WTC11 (cell line): ENCODE results near the gene MAP4K4. TPM values are rescaled to one million over a fixed set of nuclear protein-coding genes. Genes with fewer than 3 reads are reported as not detected.
A peak's percentile ranks its signal among the peaks of the same experiment; 100 is the strongest.

Source experiments
- ATAC-seq: fragments of 200-7000 bp; cut with Tn5 transposase; 2 replicates; pipeline ENCODE4 v1.10.0; 2021; ENCODE audit warnings: mild to moderate bottlenecking, moderate library complexity
- CTCF ChIA-PET: fragments of 300-600 bp; sonication (Branson Sonifier 250); formaldehyde crosslinking; loops from one replicate; lab custom pipeline; 2021; ENCODE audit warnings: antibody characterized with exemption; lab: Charles Lee
- POLR2A ChIA-PET: fragments of 350-600 bp; sonication (Branson Sonifier 250); formaldehyde crosslinking; loops from one replicate; lab custom pipeline; 2021; ENCODE audit warnings: antibody characterized with exemption; lab: Charles Lee
- DNase-seq: peaks from one replicate; pipeline ENCODE4 v3.0.0; 2021; ENCODE audit warnings: low spot score
- H3K27ac Mint-ChIP-seq: 2 replicates; pipeline ENCODE4 v1.8.0; 2021; ENCODE audit warnings: mixed read lengths
- H3K27me3 Mint-ChIP-seq: 2 replicates; pipeline ENCODE4 v1.8.0; 2021; ENCODE audit warnings: low read depth, mild to moderate bottlenecking, moderate library complexity, mixed read lengths
- H3K36me3 Mint-ChIP-seq: 2 replicates; pipeline ENCODE4 v1.8.0; 2021; ENCODE audit warnings: mixed read lengths
- H3K4me1 Mint-ChIP-seq: 2 replicates; pipeline ENCODE4 v1.8.0; 2022; ENCODE audit warnings: mixed read lengths
- H3K4me3 Mint-ChIP-seq: 2 replicates; pipeline ENCODE4 v1.8.0; 2021; ENCODE audit warnings: mild to moderate bottlenecking, moderate library complexity, mixed read lengths
- H3K9me3 Mint-ChIP-seq: 2 replicates; pipeline ENCODE4 v1.8.0; 2021; ENCODE audit warnings: mixed read lengths
- ATF6 ChIP-seq: sonication (generic); formaldehyde crosslinking; IDR thresholded peaks from 2 replicates; pipeline ENCODE4 v1.8.1; 2023; ENCODE audit warnings: mild to moderate bottlenecking, missing genetic modification reagents
- EMX1 ChIP-seq: fragments of 250-450 bp; sonication (Bioruptor Pico); IDR thresholded peaks from 2 replicates; pipeline ENCODE4 v1.8.0; 2021; ENCODE audit warnings: mild to moderate bottlenecking
- ESRRA ChIP-seq: sonication (generic); formaldehyde crosslinking; IDR thresholded peaks from 2 replicates; pipeline ENCODE4 v1.8.1; 2022; ENCODE audit warnings: mild to moderate bottlenecking, missing genetic modification reagents, borderline replicate concordance
- FOXP4 ChIP-seq: sonication (generic); formaldehyde crosslinking; IDR thresholded peaks from 2 replicates; pipeline ENCODE4 v1.8.0; 2022; ENCODE audit warnings: mild to moderate bottlenecking, missing genetic modification reagents
- IRF1 ChIP-seq: sonication (generic); formaldehyde crosslinking; IDR thresholded peaks from 2 replicates; pipeline ENCODE4 v1.8.0; 2023; ENCODE audit warnings: missing genetic modification reagents
- NFYB ChIP-seq: sonication (generic); formaldehyde crosslinking; conservative IDR thresholded peaks from 2 replicates; pipeline ENCODE4 v1.8.0; 2022; ENCODE audit warnings: low read depth, missing genetic modification reagents
- OVOL2 ChIP-seq: fragments of 250-450 bp; sonication (Bioruptor Pico); IDR thresholded peaks from 2 replicates; pipeline ENCODE4 v1.9.0; 2021; ENCODE audit warnings: mild to moderate bottlenecking, borderline replicate concordance
- PRRX2 ChIP-seq: fragments of 250-450 bp; sonication (Bioruptor Pico); IDR thresholded peaks from 2 replicates; pipeline ENCODE4 v1.8.0; 2021; ENCODE audit warnings: mild to moderate bottlenecking
- RELA ChIP-seq: sonication (generic); formaldehyde crosslinking; IDR thresholded peaks from 2 replicates; pipeline ENCODE4 v1.8.1; 2022; ENCODE audit warnings: missing genetic modification reagents, mild to moderate bottlenecking, borderline replicate concordance
- SMAD3 ChIP-seq: sonication (generic); formaldehyde crosslinking; IDR thresholded peaks from 2 replicates; pipeline ENCODE4 v1.8.0; 2022; ENCODE audit warnings: missing genetic modification reagents, mild to moderate bottlenecking, borderline replicate concordance
- SP1 ChIP-seq: sonication (generic); formaldehyde crosslinking; conservative IDR thresholded peaks from 2 replicates; pipeline ENCODE4 v1.8.1; 2022; ENCODE audit warnings: missing genetic modification reagents
- STAT6 ChIP-seq: sonication (generic); formaldehyde crosslinking; conservative IDR thresholded peaks from 2 replicates; pipeline ENCODE4 v1.8.1; 2023; ENCODE audit warnings: mild to moderate bottlenecking, low read depth, missing genetic modification reagents, moderate library complexity
- TEAD1 ChIP-seq: sonication (generic); formaldehyde crosslinking; IDR thresholded peaks from 2 replicates; pipeline ENCODE4 v1.8.0; 2022; ENCODE audit warnings: mild to moderate bottlenecking, missing genetic modification reagents
- TEAD4 ChIP-seq: sonication (generic); formaldehyde crosslinking; IDR thresholded peaks from 2 replicates; pipeline ENCODE4 v1.8.0; 2022; ENCODE audit warnings: mild to moderate bottlenecking, missing genetic modification reagents
- TP53 ChIP-seq: sonication (generic); formaldehyde crosslinking; IDR thresholded peaks from 2 replicates; pipeline ENCODE4 v1.8.1; 2023; ENCODE audit warnings: mild to moderate bottlenecking, missing genetic modification reagents
- USF2 ChIP-seq: sonication (generic); formaldehyde crosslinking; IDR thresholded peaks from 2 replicates; pipeline ENCODE4 v1.8.1; 2023; ENCODE audit warnings: mild to moderate bottlenecking, missing genetic modification reagents, moderate library complexity
- ZBTB43 ChIP-seq: sonication (generic); formaldehyde crosslinking; IDR thresholded peaks from 2 replicates; pipeline ENCODE4 v1.8.1; 2023; ENCODE audit warnings: mild to moderate bottlenecking, missing genetic modification reagents
- ZMAT4 ChIP-seq: fragments of 250-450 bp; sonication (Bioruptor Pico); IDR thresholded peaks from 2 replicates; pipeline ENCODE4 v1.9.0; 2021; ENCODE audit warnings: mild to moderate bottlenecking
- ZNF121 ChIP-seq: sonication (generic); formaldehyde crosslinking; IDR thresholded peaks from 2 replicates; pipeline ENCODE4 v1.8.0; 2023; ENCODE audit warnings: missing genetic modification reagents
- ZNF317 ChIP-seq: sonication (generic); formaldehyde crosslinking; IDR thresholded peaks from 2 replicates; pipeline ENCODE4 v1.8.1; 2023; ENCODE audit warnings: low read depth, mild to moderate bottlenecking, moderate library complexity, missing genetic modification reagents, borderline replicate concordance
- ZNF423 ChIP-seq: fragments of 250-450 bp; sonication (Bioruptor Pico); IDR thresholded peaks from 2 replicates; pipeline ENCODE4 v2.1.2; 2022; ENCODE audit warnings: mild to moderate bottlenecking, moderate library complexity
- ZNF512 ChIP-seq: sonication (generic); formaldehyde crosslinking; IDR thresholded peaks from 2 replicates; pipeline ENCODE4 v1.8.1; 2022; ENCODE audit warnings: missing genetic modification reagents, borderline replicate concordance
- ZNF671 ChIP-seq: fragments of 250-450 bp; sonication (Bioruptor Pico); IDR thresholded peaks from 2 replicates; pipeline ENCODE4 v1.8.0; 2021; ENCODE audit warnings: mild to moderate bottlenecking
- total RNA-seq: library from RNA; stranded (reverse); gene quantifications from 3 replicates; pipeline ENCODE4 v1.2.3, GENCODE V29; 2021

Gene MAP4K4
- total RNA-seq, 1 experiment from 2014 or later, result 112 TPM

GRCh38 chr2:101893681-101894381 lies 196.3 kb downstream of the MAP4K4 start (continued):
- peak; percentile 69; the same call in 1 of the 2 replicates for TF ChIP-seq TEAD1 (CRISPR knock-in tag)
- TF ChIP-seq OVOL2 (CRISPR knock-in tag), result no peak
- no peak for TF ChIP-seq ZNF671 (CRISPR knock-in tag)
- peak; percentile 91 for TF ChIP-seq ZNF423 (CRISPR knock-in tag)
- no peak for TF ChIP-seq SMAD3 (CRISPR knock-in tag)
- TF ChIP-seq SP1 (CRISPR knock-in tag), result peak; percentile 48; the same call in 1 of the 2 replicates
- TF ChIP-seq FOXP4 (CRISPR knock-in tag), result peak; percentile 34; the same call in 1 of the 2 replicates
- no peak for TF ChIP-seq ZNF121 (CRISPR knock-in tag)
- peak; percentile 62; the same call in 1 of the 2 replicates for TF ChIP-seq ZBTB43 (CRISPR knock-in tag)

GRCh38 chr2:101895039-101895438 lies 197.5 kb downstream of the MAP4K4 start:
- Mint-ChIP-seq H3K27me3 (no peaks in the 10 kb centered on the region), H3K36me3 (peaks cover 28% of the 10 kb centered on the region), H3K4me1 (peaks cover 50% of the 10 kb centered on the region), H3K4me3 (no peak overlapping the region), H3K27ac (peak overlapping the region; percentile 85), H3K9me3 (no peaks in the 10 kb centered on the region)
- CTCF ChIA-PET, result interaction anchor here (1.7 to 2.2 kb wide), 3 partner anchors 11 to 125 kb away, joined by 6 to 7 read pairs (median 6); no protein-coding TSS in a partner anchor
- ATAC-seq (no peak), DNase-seq (no peak)
- POLR2A ChIA-PET, result no interaction called here
- no peak for TF ChIP-seq USF2
- TF ChIP-seq PRRX2, result no peak
- no peak for TF ChIP-seq ATF6 (CRISPR knock-in tag)
- no peak for TF ChIP-seq ZNF423 (CRISPR knock-in tag)
- no peak for TF ChIP-seq TEAD4 (CRISPR knock-in tag)
- no peak for TF ChIP-seq RELA (CRISPR knock-in tag)
- no peak for TF ChIP-seq ZNF512 (CRISPR knock-in tag)
- no peak for TF ChIP-seq ZMAT4 (CRISPR knock-in tag)
- no peak for TF ChIP-seq STAT6 (CRISPR knock-in tag)
- TF ChIP-seq OVOL2 (CRISPR knock-in tag), result no peak
- TF ChIP-seq TEAD1 (CRISPR knock-in tag), result no peak
- TF ChIP-seq ESRRA (CRISPR knock-in tag), result no peak
- TF ChIP-seq ZNF317 (CRISPR knock-in tag), result no peak
- TF ChIP-seq NFYB (CRISPR knock-in tag), result no peak
- no peak for TF ChIP-seq EMX1
- TF ChIP-seq TP53, result no peak
- no peak for TF ChIP-seq IRF1 (CRISPR knock-in tag)
- TF ChIP-seq, all 79 proteins: peak for 0
